SK-N-MC (cell line): ENCODE data around the gene AP1G1.

ENCODE experiments used
- DNase-seq: peaks from one replicate; pipeline ENCODE4 v3.0.0-alpha.2; 2011; ENCODE audit warnings: low read depth, low spot score
- H3K27ac ChIP-seq: fragments of 200-600 bp; sonication (generic); 2 replicates; pipeline ENCODE4 v1.5.1; 2016; ENCODE audit warnings: mixed run types
- H3K36me3 ChIP-seq: fragments of 200-600 bp; sonication (generic); 2 replicates; pipeline ENCODE4 v1.6.1; 2017; ENCODE audit warnings: antibody characterized with exemption, low read length, mixed read lengths; ENCODE audit not compliant: insufficient read depth
- H3K4me3 ChIP-seq: fragments of 200-600 bp; sonication (generic); 2 replicates; pipeline ENCODE4 v1.5.1; 2016
- H3K9ac ChIP-seq: fragments of 200-600 bp; sonication (generic); 2 replicates; pipeline ENCODE4 v1.8.0; 2017; ENCODE audit warnings: mixed run types, mixed read lengths; ENCODE audit not compliant: insufficient read length
- H3K9me3 ChIP-seq: fragments of 200-600 bp; sonication (generic); 2 replicates; pipeline ENCODE4 v1.6.1; 2017; ENCODE audit warnings: low read depth, mild to moderate bottlenecking, antibody characterized with exemption, low read length, moderate library complexity, mixed read lengths
- EZH2 ChIP-seq: fragments of 200-600 bp; sonication (generic); IDR thresholded peaks from one replicate; pipeline ENCODE4 v1.6.1; 2017; ENCODE audit warnings: antibody characterized with exemption
- FOXP2 ChIP-seq: optimal IDR thresholded peaks from 2 replicates; pipeline ENCODE3; 2011; ENCODE audit warnings: mild to moderate bottlenecking, moderate library complexity; ENCODE audit not compliant: insufficient read depth; ENCODE audit errors: extremely low read length, control extremely low read depth
- POLR2AphosphoS5 ChIP-seq: IDR thresholded peaks from 2 replicates; pipeline ENCODE4 v1.6.1; 2012; ENCODE audit warnings: mild to moderate bottlenecking, low read depth, low read length, borderline replicate concordance

AP1G1 gene

GRCh38 chr16:71778780-71779179, 29.9 kb downstream of the AP1G1 start:
- H3K27ac ChIP-seq: no peak overlapping the region
- H3K9me3 ChIP-seq: no peaks in the 10 kb centered on the region
- H3K4me3 ChIP-seq: no peak overlapping the region
- H3K9ac ChIP-seq: no peak overlapping the region
- peaks cover 3% of the 10 kb centered on the region; the same call in 1 of the 2 replicates for H3K36me3 ChIP-seq
- no peak for TF ChIP-seq POLR2AphosphoS5
- no peak for TF ChIP-seq FOXP2
- TF ChIP-seq EZH2: no peak
- no peak for DNase-seq

- H3K4me3 ChIP-seq: no peak overlapping the region
- peaks cover 10% of the 10 kb centered on the region; the same call in 1 of the 2 replicates for H3K36me3 ChIP-seq
- H3K9ac ChIP-seq: no peak overlapping the region
- H3K27ac ChIP-seq: no peak overlapping the region
- no peak for DNase-seq
- TF ChIP-seq FOXP2 (no peak), EZH2 (no peak), POLR2AphosphoS5 (no peak)
- H3K9me3 ChIP-seq: no peaks in the 10 kb centered on the region
Measured at GRCh38 chr16:71777329-71777728, 31.3 kb downstream of the AP1G1 start.

- no peak for TF ChIP-seq POLR2AphosphoS5
- no peak for TF ChIP-seq FOXP2
- TF ChIP-seq EZH2: no peak
- no peak overlapping the region for H3K27ac ChIP-seq
- H3K36me3 ChIP-seq: peaks cover 14% of the 10 kb centered on the region; the same call in 1 of the 2 replicates
- H3K9ac ChIP-seq: no peak overlapping the region
- no peak overlapping the region for H3K4me3 ChIP-seq
- H3K9me3 ChIP-seq: no peaks in the 10 kb centered on the region
- no peak for DNase-seq
Measured at GRCh38 chr16:71775949-71776348, 32.7 kb downstream of the AP1G1 start.

- Histone ChIP-seq H3K4me3 (no peak overlapping the region), H3K9ac (no peak overlapping the region), H3K36me3 (peaks cover 30% of the 10 kb centered on the region), H3K9me3 (no peaks in the 10 kb centered on the region), H3K27ac (no peak overlapping the region)
- TF ChIP-seq POLR2AphosphoS5 (no peak), FOXP2 (no peak), EZH2 (no peak)
- no peak for DNase-seq
Measured at GRCh38 chr16:71771571-71771970, 37.1 kb downstream of the AP1G1 start.

- Histone ChIP-seq H3K4me3 (no peak overlapping the region), H3K36me3 (peaks cover 27% of the 10 kb centered on the region), H3K27ac (no peak overlapping the region), H3K9ac (no peak overlapping the region), H3K9me3 (no peaks in the 10 kb centered on the region)
- TF ChIP-seq FOXP2: no peak
- no peak for TF ChIP-seq POLR2AphosphoS5
- TF ChIP-seq EZH2: no peak
- no peak for DNase-seq
Measured at GRCh38 chr16:71769222-71769621, 39.4 kb downstream of the AP1G1 start.

- H3K4me3 ChIP-seq: no peak overlapping the region
- peaks cover 20% of the 10 kb centered on the region for H3K36me3 ChIP-seq
- no peaks in the 10 kb centered on the region for H3K9me3 ChIP-seq
- no peak overlapping the region for H3K9ac ChIP-seq
- no peak overlapping the region for H3K27ac ChIP-seq
- DNase-seq: no peak
- TF ChIP-seq POLR2AphosphoS5: no peak
- TF ChIP-seq FOXP2: no peak
- no peak for TF ChIP-seq EZH2
Measured at GRCh38 chr16:71767060-71767900, 41.4 kb downstream of the AP1G1 start.

- Histone ChIP-seq H3K36me3 (peaks cover 16% of the 10 kb centered on the region; the same call in 1 of the 2 replicates), H3K9ac (no peak overlapping the region), H3K27ac (no peak overlapping the region), H3K4me3 (no peak overlapping the region), H3K9me3 (no peaks in the 10 kb centered on the region)
- TF ChIP-seq POLR2AphosphoS5 (no peak), FOXP2 (no peak), EZH2 (no peak)
- DNase-seq: peak; percentile 22
Measured at GRCh38 chr16:71762186-71762585, 46.4 kb downstream of the AP1G1 start.

GRCh38 chr16:71761097-71761496, 47.5 kb downstream of the AP1G1 start:
- H3K9ac ChIP-seq: no peak overlapping the region
- TF ChIP-seq FOXP2 (no peak), POLR2AphosphoS5 (no peak), EZH2 (no peak)
- H3K9me3 ChIP-seq: no peaks in the 10 kb centered on the region
- no peak for DNase-seq
- H3K36me3 ChIP-seq: peaks cover 17% of the 10 kb centered on the region; the same call in 1 of the 2 replicates
- no peak overlapping the region for H3K27ac ChIP-seq
- no peak overlapping the region for H3K4me3 ChIP-seq
